NK-92 treated with Interleukin-12 subunit alpha and Interleukin-12 subunit beta, amount 100 ng/mL, for 24 hours (cell line): ENCODE results near the gene NUP153.
A peak's percentile ranks its signal among the peaks of the same experiment; 100 is the strongest.
"Not testable (repeated sequence)": the region's sequence is repeated elsewhere in the genome, so short reads cannot be mapped to it uniquely, and the experiment has no call there.

Experiments
- DNase-seq: peaks from one replicate; lab custom pipeline; 2025; lab: John Stamatoyannopoulos, UW

Gene NUP153

DNA sequence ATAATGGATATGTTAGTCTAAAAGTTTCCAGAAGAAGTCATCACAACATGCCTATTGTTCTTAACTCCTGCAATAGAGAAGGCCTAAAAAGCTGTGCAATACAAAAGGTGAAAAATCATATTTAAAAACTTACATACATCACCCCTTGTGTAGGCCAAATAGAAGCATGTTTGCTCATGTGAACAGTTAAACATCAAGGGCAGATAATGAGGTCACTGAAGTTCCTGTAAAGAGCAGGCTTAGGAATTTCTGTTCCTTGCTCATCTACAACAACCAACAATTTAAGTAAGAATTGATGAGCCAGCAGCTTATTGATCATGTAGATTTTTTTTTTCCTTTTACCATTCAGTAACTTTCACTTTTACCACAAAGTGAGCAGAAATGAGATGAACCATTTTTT is 7.5 kb upstream of the NUP153 start:
- no peak for DNase-seq

DNA sequence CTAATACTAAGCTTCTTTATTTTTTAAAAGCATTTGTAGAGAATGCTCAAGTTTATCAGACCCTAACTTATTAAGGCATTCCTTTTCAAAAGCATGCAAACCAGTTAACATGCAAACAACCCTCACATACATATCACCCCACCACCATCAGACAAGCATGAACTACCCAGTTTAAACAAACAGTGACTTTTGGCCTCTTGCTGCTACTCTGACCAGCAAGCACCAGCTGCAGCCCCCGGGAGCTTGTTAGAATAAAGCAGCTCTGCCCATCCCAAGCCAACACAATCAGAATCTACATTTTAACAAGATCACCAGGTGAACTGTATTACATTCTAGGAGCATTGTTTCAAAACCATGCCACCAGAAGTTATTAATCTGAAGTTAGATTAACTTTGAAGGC is 5.9 kb upstream of the NUP153 start:
- no peak for DNase-seq

DNA sequence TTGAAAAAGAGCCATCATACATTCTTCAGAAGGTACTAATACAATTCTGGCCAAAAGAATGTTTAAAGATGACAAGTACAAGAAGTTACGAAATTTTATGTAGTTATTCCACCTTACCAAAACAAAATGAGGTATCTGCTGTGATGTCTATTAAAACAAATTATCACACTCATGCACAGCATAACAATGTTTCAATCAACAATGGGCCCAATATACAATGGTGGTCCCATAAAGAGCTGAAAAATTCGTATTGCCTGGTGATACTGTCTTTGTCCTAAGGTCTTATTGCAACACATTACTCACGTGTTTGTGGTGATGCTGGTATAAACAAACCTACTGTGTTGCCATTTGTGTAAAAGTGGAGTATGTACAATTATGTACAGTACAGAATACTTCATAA is 3.6 kb upstream of the NUP153 start:
- DNase-seq, result no peak

DNA sequence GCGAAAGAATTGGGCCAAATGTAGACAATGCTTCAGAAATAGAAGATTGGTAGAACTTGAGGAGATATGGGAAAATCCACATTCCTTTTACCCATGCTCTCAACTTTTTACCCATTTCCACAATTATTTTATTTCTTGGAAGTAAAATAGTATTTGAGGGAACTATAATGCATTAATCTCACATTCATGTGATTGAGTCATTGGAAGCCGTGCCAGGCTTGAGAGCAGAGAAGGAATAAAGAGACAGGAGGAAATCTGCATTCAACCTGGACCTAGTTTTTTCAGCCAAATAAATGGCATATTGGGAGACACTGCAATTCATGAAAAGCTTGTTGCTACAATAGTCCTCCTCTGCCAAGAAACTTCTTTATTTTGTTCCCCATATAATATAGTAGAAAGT is 2.8 kb upstream of the NUP153 start:
- DNase-seq, result no peak

DNA sequence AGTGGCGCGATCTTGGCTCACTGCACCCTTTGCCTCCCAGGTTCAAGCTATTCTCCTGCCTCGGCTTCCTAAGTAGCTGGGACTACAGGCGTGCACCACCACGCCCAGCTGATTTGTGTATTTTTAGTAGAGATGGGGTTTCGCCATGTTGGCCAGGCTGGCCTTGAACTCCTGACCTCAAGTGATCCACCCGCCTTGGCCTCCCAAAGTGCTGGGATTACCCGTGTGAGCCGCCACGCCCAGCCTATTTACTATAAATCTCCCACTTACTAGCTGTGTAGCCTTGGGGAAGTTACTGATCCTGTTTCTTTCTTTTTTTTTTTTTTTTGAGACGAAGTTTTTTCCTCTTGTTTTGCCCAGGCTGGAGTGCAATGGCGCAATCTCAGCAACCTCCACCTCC is 1.3 kb upstream of the NUP153 start:
- not testable (repeated sequence) for DNase-seq

DNA sequence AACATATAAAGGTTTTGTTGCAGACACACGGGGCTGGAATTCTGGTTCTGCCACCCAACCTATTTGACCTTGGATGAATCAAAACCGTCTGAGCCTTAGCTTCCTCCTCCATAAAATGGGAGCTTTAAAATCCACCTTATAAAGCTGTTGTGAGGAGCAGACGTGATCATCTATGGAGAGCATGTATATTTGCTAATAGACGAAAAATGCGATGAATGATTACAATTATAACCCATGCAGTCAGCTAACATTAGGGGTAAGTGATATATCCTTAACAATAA is 586 bp upstream of the NUP153 start:
- DNase-seq, result no peak

DNA sequence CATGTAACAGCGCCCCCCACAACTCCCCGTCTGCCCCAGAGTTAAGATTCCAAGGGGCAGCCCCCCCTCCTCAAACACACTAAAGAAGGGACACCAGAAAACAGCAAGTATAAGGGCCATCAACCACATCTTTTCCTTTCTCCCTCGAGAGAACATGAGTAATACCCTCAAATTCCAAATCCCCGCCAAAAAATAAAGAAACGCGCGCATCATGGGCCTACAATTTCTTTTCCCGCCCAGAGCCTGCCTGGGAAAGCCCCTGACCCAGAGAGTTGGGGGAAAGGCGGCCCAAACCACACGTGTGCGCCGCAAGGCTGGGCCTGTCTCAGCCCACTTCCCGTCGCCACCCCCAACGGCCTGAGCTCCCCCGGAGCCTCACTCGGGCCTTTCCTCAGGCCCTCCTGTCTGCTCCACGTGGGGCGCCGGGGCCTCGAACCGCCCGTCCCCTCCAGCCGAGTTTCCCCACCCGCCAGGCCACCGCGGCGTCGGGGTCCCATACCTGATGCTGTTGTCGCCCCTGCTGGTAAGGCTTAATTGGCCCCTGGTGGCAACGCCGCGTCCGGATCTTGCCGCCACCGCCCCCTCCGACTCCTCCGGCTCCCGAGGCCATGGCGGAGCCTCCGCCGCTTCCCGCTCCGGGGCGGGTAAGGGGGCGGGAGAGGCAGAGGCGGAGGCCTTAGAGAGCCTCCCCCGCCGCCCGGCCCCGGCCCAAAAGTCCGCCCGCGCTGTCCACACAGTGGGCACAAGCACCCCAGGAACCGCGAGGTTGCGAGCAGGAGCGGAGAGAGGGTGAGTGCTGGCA is 746 bp downstream of the NUP153 start:
- DNase-seq, result peak; percentile 88

DNA sequence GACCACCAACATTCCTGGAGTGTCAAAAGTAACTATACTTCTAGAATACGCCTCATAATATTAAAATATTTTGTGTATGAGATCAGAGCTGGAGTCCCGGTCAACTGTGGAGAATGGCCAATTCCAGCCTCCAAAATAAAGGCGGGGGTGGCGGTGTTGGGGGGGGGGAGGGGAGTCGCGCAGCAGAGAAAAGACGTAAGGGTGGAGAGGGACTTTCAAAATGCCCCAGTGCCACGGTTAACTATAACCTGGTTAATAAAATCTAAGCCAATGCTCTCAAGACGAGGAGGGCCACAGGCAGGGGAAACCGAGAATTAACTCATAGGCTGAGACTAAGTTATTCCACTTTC is 1.3 kb downstream of the NUP153 start:
- no peak for DNase-seq

DNA sequence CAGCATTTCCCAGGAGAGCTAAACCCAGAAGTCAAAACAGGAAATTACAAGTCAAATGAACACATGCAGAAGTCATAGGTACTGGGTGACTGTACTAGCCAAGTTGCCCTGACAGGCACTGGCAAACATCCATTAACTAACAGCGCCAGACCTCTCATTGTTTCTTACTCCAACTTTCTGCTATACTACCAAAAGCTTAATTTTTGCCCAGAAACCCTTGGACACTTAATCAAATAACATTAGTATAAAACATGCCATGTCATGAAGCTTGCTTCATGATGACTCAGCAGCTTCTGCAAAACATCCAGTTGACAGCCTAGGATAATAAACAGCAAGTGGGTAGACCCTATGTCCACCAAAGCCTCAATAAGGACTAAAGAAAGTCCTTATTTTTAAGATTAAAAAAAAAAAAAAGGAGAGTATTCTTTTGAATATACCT is 3.5 kb downstream of the NUP153 start:
- peak; percentile 6 for DNase-seq

DNA sequence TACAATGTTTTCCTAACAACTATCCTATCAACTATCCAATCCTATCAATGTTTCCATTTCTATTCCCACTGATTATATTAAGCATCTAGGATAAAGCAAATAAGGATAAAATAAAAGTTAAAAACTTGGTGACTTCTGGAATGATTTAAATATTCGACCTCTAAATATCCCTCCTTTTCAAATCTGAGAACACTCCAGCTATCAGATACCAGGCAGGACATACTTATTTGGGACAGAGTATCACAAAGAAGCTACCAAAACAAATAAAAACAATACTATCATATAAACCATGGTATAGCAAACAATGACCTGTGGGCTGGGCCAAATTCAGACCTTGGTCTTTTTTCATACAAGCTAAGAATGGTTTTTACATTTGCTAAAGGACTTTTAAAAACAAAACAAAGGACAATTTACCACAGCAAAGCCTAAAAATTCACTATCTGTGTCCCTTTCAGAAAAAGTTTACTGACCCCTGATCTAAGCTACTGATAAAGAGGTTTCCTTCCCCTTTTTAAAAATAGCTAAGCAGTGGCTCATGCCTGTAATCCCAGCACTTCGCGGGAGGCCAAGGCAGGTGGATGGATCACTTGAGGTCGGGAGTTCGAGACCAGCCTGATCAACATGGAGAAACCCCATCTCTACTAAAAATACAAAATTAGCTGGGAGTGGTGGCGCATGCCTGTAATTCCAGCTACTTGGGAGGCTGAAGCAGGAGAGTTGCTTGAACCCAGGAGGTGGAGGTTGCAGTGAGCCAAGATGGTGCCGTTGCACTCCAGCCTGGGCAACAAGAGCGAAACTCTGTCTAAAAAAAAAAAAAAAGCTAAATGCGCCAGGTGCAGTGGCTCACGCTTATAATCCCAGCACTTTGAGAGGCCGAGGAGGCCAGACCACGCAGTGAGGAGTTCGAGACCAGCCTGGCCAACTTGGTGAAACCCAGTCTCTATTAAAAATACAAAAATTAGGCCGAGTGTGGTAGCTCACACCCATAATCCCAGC is 6.0 kb downstream of the NUP153 start:
- DNase-seq, result no peak

DNA sequence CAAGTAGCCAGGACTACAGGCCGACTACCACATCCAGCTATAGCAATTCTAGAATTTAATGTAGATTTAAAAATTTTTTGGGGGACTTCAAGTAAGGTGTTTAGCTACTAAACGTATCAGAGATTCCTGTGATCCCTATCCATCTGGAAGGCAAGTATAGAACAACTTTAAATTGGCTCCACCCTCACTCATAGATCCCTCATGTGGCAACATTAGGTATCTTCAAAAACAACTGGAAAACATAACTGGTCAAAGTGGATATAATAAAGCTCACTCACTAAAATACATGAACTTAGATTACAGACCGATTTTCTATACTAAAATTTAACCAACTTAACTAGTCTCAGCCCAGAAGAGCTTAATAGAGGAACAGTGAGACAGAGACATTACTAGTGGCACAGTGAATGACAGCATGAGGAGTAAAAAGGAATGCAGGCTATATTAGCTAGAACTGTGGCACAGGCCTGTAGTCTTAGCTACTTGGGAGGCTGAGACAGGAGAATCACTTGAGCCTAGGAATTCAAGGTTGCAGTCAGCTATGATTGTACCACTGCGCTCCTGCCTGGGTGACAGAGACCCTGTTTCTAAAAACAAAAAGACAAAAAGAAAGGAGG is 14.7 kb downstream of the NUP153 start:
- no peak for DNase-seq

DNA sequence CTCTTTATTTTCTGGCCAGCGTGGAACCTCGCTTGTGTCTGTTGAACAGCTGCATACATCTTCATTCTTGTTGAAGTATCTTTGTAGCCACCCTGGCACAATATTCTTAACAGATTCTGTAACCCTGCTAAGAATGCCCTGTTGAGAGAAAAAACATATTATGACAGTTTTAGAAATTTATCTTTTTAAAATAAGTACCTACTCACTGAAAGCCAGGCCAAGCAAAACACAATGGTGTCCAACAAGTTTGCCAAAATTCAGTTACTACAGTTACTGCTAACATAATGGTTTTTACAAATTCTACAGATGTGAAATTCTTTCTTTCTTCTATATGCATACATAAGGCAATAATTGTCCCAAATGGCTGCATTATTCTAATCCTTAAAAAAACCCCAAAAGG is 18.2 kb downstream of the NUP153 start:
- DNase-seq, result no peak

DNA sequence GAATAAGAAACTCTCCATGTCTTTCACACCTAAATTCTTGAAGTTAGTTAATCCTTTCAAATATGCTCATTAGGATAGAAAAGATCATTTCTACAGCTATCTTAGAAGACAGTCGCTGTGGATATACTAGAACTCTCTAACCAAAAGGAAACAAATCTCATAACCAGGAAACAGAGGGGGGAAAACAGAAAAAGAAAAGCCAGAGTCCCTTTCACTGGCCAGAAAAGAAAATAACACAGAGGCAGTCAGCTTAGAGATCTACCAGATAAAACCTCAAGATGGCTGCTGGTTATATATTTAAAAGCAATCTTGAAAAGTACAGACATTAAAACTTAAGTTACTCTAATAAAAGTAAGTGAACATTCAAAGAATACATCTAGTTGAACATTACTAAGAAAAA is 19.6 kb downstream of the NUP153 start:
- DNase-seq, result no peak

DNA sequence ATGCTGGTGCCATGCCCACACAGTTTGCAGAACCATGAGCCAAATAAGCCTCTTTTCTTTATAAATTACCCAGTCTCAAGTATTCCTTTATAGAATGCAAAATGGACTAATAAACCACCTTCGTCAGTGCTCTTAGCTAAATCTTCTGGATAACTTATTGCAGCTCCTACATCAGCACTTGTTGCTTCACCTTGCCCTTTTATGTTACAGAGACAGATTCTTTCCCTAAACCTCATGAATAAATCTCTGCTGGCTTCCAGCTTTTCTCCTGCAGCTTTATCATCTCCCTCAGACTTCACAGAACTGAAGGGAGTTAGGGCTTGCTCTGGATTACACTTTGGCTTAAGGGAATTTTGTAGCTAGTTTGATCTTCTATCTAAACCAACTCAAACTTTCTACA is 22.6 kb downstream of the NUP153 start:
- DNase-seq, result no peak

DNA sequence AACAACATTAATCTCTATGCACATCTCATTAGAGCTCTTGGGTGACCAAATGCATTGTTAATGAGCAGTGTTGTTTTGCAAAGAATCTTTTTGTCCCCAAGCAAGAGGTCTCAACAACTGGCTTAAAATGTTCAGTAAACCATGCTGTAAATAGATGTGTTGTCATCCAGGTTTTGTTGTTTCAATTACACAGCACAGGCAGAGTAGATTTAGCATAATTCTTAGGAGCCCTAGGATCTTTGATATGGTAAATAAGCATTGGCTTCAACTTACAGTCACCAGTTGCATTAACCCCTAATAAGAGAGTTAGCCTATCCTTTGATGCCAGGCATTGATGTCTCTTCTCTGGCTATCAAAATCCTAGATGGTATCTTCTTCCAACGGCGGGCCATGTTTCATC is 23.3 kb downstream of the NUP153 start:
- no peak for DNase-seq

DNA sequence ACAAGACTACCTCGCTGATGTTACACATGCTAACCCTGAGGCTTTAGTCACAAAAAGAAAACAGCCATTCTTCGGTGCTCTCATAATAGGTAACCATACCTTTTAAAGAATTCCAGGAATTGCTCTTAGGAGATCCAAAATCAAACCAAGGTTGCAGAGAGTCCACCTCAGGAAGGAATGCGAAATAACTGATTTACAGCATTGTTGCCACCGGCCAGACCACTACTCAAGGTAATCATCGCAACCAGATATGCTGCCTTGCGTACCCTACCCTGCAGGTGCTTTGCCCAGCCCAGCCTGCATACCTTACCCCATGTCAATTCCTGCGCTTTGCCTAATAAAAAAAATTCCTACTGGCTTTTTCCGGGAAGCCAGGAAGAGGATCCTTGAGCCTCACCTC is 27.0 kb downstream of the NUP153 start:
- no peak for DNase-seq

DNA sequence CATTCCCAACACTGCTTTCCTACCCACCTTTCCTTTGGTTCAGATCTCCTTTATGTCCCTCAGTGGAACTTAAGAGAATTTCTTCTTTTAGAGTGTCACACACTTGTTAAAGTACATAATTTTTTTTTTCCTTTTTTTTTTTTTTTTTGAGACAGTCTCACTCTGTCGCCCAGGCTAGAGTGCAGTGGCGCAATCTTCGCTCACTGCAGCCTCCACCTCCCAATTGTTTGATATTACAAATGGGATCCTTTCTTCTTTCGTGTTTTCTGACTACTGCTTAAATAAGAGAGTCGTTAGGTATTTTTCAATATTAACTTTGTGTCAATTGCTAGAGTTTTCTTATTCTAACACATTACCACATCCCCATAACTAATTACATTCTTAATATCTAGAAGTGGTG is 29.1 kb downstream of the NUP153 start:
- no peak for DNase-seq

DNA sequence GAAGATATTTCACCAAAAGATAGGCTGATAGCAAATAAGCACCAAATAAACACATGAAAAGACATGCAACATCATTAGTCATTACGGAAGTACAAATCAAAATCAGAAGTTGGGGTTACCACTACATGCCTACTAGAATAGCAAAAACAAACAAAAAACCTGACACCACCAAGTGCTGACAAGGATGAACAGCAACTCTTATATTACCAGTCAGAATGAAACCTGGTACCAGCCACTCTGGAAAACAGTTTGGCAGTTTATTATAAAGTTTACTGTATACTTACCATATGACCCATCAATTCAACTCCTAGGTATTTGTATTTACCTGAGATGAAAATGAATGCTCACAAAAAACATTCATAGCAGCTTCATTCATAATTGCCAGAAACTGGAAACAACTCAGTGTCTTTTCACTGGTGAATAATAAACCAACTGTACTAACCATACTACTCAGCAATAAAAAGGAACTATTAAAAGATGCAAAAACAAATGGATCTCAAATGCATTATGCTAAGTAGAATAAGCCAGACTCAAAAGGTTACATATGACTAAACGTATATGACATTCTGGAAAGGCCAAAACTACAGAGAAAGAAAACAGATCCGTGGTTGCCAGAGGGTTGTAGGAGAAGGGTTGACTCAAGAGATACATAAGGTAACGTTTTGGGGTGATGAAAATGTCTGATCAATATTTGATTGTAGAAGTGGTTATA is 33.0 kb downstream of the NUP153 start:
- no peak for DNase-seq

DNA sequence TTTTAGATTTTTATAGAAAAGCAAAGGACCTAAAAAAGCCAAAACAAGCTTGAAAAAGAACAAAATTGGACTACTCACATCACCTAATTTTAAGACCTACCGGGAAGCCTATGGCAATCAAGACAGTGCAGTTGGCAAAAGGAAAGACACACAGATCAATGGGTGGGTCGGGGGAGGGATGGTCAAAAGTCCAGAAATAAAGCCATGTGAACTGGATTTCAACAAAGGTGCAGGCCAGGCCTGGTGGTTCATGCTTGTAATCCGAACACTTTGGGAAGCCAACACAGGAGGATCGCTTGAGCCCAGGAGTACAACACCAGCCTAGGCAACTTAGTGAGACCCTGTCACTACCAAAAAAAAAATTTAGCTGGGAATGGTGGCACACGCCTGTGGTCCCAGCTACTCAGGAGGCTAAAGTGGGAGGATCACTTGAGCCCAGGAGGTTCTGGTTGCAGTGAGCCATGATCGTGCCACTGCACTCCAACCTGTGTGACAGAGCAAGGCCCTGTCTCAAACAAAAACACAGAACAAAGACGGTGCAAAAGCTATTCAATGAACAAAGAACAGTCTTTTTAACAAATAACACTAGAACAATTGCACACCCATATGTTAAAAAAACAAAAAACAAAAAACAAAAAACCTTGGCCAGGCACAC is 34.5 kb downstream of the NUP153 start:
- no peak for DNase-seq

DNA sequence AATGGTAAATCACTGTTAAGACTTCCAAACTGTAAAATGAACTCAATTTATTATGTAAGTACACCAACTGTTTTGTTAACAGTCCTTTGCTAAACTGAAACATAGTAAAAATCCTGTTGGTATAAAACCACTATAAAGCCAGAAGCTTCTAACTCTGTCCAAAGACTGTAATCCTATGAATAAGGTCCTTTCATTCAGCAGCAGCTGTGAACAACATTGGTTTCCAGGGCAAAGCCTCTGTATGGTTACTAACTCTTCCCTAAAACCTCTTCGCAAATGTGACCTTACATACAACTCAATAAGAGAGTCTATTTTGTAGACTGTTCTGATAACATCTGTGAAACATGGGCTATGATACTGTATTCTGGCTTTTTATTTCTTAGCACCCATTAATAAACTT is 40.1 kb downstream of the NUP153 start:
- DNase-seq, result no peak

DNA sequence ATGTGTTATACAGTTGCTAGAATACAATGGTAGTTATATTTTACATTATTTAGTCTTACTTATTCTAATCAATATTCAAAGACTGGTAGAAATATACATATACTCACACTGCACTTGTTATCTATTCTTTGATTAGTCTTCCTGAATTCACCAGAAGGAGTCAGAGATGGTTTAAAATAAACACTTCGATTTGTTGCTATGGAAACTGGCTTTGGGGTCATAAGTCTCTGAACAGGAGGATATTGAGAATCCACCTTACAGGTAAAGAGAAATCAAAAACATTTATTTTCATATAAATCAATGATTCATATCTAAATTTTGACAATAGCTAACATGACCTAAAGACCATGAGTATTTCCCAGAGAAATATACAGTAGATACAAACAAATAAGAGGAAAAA is 41.6 kb downstream of the NUP153 start:
- DNase-seq, result no peak

DNA sequence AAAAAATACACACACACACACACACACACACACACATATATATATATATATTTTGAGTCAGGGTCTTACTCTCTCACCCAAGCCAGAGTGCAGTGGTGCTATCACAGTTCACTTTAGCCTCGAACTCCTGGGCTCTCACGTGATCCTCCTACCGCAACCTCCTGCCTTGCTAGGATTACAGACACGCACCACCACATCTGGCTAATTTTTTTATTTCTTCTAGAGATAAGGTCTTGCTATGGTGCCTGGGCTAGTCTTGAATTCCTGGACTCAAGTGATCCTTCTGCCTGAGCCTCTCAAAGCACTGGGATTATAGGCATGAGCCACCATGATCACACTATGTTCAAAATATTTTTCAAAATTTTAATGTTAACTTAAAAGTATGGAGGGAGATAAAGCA is 43.5 kb downstream of the NUP153 start:
- DNase-seq, result no peak
